ENCODE results near the gene RPS29. TPM values are rescaled to one million over a fixed set of nuclear protein-coding genes. Genes with fewer than 3 reads are reported as not detected.

Gene RPS29
- total RNA-seq, 4 donors from 2014 or later, result 1,482 to 17,640 (median 3,936) TPM

DNA sequence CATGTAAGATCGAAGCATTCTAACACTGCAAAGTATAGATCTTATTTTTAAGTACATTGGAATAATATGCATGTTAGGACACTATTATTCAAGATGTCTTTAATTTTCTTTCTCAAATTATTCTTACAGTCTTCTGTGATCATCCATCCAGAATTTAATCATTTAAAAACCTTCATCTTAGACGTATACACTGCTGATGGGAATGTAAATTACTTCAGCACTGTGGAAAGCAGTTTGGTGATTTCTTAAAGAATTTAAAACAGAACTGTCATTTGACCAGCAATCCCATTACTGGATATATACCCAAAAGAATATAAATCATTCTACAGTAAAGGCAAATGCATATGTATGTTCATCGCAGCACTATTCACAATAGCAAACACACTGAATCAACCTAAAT, 3.2 kb upstream of the RPS29 start:
- TF ChIP-seq, protein P1, sequence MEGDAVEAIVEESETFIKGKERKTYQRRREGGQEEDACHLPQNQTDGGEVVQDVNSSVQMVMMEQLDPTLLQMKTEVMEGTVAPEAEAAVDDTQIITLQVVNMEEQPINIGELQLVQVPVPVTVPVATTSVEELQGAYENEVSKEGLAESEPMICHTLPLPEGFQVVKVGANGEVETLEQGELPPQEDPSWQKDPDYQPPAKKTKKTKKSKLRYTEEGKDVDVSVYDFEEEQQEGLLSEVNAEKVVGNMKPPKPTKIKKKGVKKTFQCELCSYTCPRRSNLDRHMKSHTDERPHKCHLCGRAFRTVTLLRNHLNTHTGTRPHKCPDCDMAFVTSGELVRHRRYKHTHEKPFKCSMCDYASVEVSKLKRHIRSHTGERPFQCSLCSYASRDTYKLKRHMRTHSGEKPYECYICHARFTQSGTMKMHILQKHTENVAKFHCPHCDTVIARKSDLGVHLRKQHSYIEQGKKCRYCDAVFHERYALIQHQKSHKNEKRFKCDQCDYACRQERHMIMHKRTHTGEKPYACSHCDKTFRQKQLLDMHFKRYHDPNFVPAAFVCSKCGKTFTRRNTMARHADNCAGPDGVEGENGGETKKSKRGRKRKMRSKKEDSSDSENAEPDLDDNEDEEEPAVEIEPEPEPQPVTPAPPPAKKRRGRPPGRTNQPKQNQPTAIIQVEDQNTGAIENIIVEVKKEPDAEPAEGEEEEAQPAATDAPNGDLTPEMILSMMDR (IDR thresholded peaks at IDR 0.05; ENCODE audit: low read depth), result no peak

DNA sequence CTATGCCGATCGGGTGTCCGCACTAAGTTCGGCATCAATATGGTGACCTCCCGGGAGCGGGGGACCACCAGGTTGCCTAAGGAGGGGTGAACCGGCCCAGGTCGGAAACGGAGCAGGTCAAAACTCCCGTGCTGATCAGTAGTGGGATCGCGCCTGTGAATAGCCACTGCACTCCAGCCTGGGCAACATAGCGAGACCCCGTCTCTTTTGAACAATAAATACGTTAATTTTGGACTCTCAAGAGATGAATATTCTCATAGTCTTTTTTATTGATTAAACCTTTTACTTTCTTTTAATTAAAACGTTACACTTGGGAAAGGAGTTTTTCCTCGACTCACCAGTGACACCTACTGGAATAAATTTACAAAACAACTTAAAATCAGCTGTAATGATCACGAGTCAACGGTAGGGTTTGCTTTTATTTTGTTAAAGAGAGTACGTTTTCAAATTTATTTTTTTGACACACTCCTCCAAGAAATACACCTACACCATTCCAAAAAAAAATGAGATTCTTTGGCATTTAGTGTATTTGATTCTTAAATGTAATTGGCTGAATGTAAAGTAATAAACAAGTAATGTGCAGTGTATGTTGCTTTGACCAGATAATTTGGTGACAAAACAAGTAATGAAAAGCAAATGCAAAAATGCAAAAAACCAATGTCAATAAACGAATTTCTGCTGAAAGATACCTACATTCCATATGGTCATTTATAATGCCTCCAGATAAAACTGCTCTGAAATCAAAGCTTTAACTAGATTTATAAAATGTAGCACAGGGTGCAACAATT, 687 bp upstream of the RPS29 start:
- TF ChIP-seq, protein P1 (IDR thresholded peaks at IDR 0.05; ENCODE audit: low read depth), result no peak

DNA sequence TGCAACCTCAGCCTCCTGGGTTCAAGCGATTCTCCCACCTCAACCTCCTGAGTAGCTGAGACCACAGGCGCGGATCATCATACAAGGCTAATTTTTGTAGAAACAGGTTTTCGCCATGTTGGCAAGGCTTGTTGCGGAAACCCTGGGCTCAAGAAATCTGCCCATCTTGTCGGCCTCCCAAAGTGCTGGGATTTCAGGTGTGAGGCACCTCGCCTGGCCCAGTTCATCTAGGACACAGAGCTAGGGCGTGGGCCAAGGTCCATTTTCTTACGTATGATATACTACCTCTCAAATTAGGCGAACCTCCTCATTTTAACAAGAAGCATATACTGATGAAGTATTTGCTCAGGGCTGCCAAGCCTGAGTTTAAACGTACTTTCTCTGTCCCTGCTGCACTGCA, 2.1 kb downstream of the RPS29 start:
- TF ChIP-seq, protein P1 (IDR thresholded peaks at IDR 0.05; ENCODE audit: low read depth), result no peak

DNA sequence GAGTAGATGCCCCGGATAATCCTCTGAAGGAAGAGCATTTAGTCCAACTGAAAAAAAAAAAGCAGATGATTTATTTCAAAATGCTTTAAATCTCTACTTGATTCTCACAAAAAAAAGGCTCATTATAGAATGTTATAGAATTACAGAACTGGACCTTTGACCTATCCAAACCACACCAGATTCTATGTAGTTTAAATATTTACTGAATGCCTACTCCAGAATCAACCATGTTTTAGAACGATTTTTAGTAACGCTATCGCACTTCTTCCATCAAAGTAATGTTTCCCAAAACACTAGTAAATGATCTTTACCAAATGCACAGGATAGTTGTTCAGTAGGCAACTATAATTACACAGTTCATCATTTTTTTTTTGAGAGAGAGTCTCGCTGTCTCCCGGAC, 2.6 kb downstream of the RPS29 start:
- TF ChIP-seq, protein P1 (IDR thresholded peaks at IDR 0.05; ENCODE audit: low read depth), result no peak

DNA sequence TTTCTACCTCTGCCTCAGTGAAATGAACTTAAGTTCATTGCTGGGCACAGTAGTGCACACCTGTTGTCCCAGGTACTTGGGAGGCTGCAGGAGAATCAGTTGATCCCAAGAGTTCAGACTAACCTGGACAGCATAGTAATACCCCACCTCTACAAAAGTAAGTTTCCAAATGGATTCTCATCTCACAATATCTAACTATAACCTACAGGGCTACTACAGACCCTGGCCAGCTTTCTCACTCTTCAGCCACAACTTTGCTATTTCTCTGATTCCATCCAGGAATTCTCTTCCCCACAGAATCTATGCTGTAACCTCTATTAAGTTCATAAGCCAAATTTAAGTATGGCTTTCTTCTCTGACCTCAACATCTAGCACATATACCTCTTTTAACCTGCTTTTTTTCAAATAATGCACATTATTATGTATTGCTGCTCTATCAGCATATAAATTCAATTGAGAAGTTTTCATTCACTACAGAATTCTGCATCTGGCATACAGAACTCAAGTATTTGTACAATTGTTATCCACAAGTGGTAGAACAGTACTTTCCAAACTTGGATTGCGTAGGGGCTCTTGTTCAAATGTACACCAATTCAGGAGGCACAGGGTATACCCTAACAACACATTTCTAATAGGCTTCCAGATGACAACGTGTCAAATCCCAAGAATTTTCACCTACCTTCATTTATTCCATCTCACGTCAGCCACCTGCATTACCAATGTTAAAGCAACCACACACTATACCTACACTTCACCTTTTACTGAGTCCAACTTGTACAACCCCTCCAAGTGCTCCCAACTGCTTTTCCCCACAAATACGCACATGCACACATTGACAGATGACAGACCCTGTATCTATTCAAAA, 3.8 kb downstream of the RPS29 start:
- TF ChIP-seq, protein P1 (IDR thresholded peaks at IDR 0.05; ENCODE audit: low read depth), result no peak

DNA sequence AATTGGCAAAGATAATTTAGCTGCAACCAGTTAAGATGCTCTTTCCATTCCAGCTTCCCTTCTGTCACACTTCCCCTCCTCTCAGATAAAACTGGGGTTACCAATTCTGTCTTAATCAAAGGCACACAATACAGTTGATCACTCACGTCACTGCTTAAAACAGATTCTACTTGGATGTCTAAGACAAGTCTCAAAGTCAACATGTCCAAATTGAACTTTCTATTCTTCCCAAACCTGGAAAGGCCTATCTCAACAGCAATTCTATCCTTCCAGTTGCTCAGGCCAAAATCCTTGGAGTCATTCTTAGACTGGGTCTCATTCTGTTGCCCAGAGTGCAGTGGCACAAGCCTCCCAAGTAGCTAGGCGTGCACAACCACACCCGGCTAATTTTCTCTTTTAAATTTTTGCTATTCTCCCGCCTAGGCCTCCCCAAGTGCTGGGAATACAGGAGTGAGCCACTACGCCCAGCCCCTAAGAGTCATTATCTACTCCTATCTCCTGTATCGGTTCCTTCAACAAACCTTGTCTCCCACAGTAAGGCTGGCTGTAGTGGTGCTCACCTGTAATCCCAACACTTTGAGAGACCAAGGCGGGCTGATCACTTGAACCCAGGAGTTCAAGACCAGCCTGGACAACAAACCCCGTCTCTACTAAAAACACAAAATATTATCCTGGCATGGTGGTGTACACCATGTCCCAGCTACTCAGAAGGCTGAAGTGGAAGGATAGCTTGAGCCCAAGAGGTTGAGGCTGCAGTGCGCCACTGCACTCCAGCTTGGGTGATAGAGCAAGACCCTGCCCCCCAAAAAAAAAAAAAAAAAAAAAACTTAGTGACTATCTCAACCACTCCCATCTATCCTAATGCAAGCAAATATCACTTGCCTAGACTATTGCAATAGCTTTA, 4.7 kb downstream of the RPS29 start:
- TF ChIP-seq, protein P1 (IDR thresholded peaks at IDR 0.05; ENCODE audit: low read depth), result no peak

All from subcutaneous adipose tissue (tissue), 4 donors.